ENCODE measurements around the gene TASOR.

DNA sequence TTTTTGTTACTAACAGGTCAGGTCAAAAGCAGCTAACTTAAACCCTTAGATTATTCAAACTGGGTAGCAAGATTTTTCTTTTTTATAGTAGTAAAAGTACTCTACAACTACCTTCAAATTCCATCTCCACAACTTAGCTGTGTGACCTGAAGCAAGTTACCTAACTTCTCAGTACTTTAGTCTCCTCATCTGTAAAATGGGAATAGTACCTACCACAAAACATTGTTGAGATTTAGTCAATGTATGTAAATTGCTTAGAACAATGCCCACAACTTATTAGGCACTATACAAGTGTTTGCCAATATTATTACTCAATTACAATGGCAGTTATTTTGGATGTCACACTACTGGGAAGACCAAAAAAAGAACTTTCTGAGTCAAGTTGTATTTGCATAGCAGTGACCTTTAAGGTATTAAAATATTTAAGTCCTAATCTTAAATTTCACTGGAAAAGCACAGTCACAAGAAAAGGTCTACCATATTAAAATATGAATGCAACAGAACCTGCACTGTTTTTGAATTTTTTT lies 2.9 kb downstream of the TASOR start:
- TF ChIP-seq POLR2AphosphoS5 (IDR thresholded peaks at IDR 0.05; ENCODE audit: control insufficient read depth, insufficient read depth, low read depth, low read length) (no peak), AFF1 (IDR thresholded peaks at IDR 0.05; ENCODE audit: low read depth in 1 of 2, partially characterized antibody in 2 of 2) (no peak), HNRNPH1 (optimal IDR thresholded peaks at IDR 0.05; ENCODE audit: low read depth, low read length) (no peak), TAF1 (IDR thresholded peaks at IDR 0.05; ENCODE audit: control insufficient read depth, extremely low read depth, insufficient read depth, low read length, severe bottlenecking) (no peak), MAFK (IDR thresholded peaks at IDR 0.05; ENCODE audit: low read length) (no peak), MXI1 (IDR thresholded peaks at IDR 0.05; ENCODE audit: low read depth, low read length) (no peak), CTCF (IDR thresholded peaks at IDR 0.05 in 2 of 3, conservative IDR thresholded peaks at IDR 0.05 in 1 of 3; ENCODE audit: insufficient read depth in 2 of 3, low read depth in 1 of 3, low read length in 3 of 3) (no peak), MEF2A (IDR thresholded peaks at IDR 0.05; ENCODE audit: control insufficient read depth, low read depth, low read length) (no peak), GATAD2B (IDR thresholded peaks at IDR 0.05; ENCODE audit: borderline replicate concordance) (no peak)
- TF ChIP-seq, protein P1, sequence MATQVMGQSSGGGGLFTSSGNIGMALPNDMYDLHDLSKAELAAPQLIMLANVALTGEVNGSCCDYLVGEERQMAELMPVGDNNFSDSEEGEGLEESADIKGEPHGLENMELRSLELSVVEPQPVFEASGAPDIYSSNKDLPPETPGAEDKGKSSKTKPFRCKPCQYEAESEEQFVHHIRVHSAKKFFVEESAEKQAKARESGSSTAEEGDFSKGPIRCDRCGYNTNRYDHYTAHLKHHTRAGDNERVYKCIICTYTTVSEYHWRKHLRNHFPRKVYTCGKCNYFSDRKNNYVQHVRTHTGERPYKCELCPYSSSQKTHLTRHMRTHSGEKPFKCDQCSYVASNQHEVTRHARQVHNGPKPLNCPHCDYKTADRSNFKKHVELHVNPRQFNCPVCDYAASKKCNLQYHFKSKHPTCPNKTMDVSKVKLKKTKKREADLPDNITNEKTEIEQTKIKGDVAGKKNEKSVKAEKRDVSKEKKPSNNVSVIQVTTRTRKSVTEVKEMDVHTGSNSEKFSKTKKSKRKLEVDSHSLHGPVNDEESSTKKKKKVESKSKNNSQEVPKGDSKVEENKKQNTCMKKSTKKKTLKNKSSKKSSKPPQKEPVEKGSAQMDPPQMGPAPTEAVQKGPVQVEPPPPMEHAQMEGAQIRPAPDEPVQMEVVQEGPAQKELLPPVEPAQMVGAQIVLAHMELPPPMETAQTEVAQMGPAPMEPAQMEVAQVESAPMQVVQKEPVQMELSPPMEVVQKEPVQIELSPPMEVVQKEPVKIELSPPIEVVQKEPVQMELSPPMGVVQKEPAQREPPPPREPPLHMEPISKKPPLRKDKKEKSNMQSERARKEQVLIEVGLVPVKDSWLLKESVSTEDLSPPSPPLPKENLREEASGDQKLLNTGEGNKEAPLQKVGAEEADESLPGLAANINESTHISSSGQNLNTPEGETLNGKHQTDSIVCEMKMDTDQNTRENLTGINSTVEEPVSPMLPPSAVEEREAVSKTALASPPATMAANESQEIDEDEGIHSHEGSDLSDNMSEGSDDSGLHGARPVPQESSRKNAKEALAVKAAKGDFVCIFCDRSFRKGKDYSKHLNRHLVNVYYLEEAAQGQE (IDR thresholded peaks at IDR 0.05; ENCODE audit: borderline replicate concordance), result no peak
- TF ChIP-seq, protein P1 (CRISPR knock-in tag; IDR thresholded peaks at IDR 0.05; ENCODE audit: low read depth), result no peak
- TF ChIP-seq, protein P2, sequence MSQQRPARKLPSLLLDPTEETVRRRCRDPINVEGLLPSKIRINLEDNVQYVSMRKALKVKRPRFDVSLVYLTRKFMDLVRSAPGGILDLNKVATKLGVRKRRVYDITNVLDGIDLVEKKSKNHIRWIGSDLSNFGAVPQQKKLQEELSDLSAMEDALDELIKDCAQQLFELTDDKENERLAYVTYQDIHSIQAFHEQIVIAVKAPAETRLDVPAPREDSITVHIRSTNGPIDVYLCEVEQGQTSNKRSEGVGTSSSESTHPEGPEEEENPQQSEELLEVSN (IDR thresholded peaks at IDR 0.05; ENCODE audit: borderline replicate concordance in 1 of 2, extremely low read depth in 1 of 2, insufficient read depth in 1 of 2, insufficient read length in 1 of 2, low read depth in 1 of 2, low read length in 1 of 2, poor library complexity in 1 of 2, severe bottlenecking in 1 of 2), result no peak
- TF ChIP-seq, protein P3, sequence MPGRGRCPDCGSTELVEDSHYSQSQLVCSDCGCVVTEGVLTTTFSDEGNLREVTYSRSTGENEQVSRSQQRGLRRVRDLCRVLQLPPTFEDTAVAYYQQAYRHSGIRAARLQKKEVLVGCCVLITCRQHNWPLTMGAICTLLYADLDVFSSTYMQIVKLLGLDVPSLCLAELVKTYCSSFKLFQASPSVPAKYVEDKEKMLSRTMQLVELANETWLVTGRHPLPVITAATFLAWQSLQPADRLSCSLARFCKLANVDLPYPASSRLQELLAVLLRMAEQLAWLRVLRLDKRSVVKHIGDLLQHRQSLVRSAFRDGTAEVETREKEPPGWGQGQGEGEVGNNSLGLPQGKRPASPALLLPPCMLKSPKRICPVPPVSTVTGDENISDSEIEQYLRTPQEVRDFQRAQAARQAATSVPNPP (IDR thresholded peaks at IDR 0.05; ENCODE audit: borderline replicate concordance, insufficient read depth, insufficient read length), result no peak
